Ureter (tissue), 1 donor: Measurements from ENCODE around the gene CKB. TPM values are rescaled to one million over a fixed set of nuclear protein-coding genes. Genes with fewer than 3 reads are reported as not detected.

Experiments used
- DNase-seq: peaks from one replicate; pipeline ENCODE4 v3.0.0-alpha.2; 2020; ENCODE audit warnings: low spot score
- total RNA-seq: library from RNA; stranded (reverse); gene quantifications from one replicate; pipeline ENCODE4 v1.2.4, GENCODE V29; 2023
- donor health status: DM: yes; HTN: yes; CAD: no.

The CKB gene
- total RNA-seq, 1 donor from 2014 or later = 310 TPM

DNA sequence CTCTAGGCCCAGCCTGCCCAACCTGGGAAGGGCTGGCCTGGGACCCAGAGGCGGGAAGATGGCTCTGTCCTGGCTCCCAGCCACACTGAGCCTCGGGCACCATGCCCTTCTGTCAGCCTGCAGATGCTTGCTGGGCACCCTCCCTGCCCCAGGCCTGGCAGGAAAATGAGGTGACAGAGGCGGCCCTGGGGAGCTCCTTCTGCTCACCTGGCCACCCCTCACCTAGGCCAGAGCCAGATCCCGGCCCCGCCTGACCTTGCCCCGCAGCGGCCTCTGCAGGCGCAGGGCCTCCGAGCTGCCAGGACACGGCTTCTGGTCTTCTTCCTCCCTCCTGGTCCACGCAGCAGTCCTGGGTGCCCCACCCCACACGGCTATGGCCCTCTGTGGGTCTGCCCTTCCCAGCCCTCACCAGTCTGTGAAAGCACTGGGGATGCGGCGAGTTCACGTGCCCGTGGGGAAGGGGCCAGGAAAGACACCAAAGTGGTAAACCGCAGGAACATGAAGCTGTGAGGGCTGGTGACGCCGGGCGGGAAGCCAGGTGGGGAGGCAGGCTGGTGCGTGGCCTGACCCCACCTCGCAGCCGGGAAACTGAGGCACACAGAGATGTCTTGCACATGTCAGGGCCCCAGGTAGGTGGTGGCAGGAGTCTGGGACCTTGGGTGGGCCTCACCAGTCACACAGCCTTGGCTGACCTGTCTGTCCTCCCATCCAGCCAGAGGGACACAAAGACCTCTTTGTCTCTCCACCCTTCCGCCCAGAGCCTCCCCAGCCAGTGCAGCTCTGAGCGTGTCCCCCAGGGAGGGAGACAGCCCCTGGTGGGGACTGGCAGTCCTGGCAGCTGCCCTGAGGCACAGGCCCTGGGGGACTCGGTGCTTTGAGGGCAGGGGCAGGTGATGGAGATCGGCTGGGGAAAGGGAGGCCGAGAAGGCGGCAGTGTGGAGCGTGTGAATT, 27.0 kb upstream of the CKB start:
- peak; percentile 57 for DNase-seq

DNA sequence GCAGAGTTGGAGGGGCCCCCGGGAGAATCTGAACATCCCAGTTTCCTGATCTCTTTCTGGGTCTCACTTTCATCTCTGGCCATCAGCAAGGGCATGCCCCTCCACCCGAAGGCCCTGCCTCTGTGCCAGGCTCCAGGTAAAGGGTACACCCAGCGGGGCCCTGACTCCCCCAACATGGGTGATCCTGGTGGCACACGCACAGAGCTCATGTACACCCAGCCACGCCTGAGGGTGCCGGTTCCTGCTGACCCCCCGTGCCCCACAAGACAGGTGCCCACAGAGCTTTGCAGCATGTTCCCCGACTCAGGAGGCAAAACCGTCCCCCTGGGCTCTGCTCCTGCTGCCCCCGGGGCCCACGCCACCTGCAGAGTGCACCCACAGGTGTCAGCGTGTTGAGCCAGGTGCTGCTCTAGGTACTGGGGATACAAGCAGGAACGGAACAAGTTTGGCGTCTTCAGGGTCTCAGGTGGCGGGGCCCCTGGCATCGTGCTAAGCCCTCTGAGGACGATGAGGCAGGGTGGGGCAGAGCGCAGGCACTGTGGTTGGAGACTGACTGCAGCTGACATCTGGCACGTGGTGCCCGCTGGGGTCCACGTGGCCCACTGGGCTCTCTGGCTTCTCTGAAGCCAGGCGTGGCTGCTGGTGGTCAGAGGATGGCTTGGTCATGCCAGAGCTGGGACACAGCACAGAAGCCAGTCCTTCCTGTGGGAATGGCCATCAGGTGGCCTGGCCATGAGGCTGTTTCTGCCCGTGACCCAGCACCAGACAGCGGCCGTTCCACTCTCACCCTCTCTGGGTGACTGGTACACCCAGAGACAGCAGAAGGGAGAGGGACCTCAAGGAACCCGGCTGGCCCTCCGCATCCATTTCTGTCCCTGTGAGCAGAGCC, 26.1 kb upstream of the CKB start:
- DNase-seq = no peak

DNA sequence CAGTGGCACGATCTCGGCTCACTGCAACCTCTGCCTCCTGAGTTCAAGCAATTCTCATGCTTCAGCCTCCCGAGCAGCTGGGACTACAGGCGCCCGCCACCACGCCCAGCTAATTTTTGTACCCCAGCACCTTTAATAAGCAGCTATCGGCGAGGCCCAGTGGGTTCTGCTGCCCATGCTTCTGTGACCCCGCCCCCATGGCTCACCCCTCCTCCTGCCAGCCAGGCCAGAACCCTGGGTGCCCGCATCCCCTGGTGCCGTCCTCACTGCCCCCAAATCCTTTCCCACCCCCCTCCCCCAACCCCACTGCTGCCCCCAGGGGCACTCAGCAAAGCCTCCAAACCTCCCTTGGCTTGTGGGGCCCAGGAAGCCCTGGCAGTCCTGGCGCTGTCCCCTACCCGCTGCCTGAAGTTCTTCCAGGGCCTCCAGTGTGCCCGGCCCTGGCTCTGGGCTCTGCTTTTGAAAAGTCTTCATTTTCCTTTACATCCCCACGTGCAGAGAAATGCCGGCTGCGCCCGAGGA, 25.4 kb upstream of the CKB start:
- DNase-seq = no peak

DNA sequence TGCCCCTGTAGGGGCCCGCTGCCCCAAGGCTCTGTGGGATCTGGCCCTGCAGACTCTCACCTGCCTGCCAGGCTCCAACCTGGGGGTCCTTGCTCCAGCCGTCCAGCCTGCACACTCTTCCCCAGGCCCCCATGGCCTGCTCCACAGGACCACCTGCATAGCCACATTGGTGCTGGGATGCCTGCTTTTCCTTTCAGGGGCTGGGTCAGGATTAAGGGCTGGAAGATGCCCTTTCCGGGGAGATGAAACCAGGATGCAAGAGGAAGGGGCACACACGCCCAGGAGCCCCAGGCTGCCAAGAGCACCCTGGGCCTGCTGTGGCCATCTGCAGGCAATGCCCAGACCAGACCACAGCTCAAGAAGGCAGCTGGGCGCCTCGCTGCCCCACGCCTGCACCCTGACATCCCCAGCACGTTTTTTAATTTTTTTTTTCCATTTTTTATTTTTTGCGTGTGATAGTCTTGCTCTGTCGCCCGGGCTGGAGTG, 24.9 kb upstream of the CKB start:
- DNase-seq = no peak

DNA sequence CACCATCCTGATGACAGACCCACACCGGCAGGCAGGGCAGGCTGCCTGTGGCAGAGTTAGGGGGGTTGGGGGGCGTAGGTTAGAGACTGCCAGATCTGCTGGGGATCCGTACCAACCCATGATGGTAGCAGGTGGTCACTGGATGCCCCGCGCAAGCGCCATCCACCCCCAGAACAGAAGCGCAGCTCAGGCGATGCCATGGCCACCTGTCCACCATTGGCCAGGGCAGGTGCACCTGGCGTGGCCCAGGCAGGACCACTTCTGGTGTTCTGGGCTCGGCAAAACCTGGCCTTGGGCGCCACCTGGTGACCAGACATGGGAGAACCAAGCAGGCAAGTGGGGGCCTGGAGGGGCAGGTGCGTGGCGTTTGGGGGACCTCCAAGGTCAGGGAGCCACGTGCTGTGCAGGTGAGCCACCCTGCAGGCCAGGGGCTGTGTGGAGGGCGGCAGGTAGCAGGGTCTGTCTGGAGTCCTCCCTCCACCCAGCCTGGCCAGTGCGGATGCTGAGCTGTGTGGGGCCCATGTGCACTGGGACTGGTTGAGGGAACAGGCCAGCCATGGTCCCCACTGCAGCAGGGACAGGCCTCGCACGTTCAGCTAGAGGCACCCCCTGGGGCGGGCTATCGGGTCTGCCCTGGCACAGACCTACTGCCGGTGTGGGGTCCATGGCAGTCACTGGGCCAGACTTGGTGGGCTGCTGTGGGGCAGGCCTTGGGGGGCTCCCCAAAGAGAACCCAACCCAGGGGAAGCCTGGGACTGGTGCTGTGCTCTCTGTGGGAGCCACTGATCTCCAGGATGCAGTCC, 24.2 kb upstream of the CKB start:
- DNase-seq = peak; percentile 73

DNA sequence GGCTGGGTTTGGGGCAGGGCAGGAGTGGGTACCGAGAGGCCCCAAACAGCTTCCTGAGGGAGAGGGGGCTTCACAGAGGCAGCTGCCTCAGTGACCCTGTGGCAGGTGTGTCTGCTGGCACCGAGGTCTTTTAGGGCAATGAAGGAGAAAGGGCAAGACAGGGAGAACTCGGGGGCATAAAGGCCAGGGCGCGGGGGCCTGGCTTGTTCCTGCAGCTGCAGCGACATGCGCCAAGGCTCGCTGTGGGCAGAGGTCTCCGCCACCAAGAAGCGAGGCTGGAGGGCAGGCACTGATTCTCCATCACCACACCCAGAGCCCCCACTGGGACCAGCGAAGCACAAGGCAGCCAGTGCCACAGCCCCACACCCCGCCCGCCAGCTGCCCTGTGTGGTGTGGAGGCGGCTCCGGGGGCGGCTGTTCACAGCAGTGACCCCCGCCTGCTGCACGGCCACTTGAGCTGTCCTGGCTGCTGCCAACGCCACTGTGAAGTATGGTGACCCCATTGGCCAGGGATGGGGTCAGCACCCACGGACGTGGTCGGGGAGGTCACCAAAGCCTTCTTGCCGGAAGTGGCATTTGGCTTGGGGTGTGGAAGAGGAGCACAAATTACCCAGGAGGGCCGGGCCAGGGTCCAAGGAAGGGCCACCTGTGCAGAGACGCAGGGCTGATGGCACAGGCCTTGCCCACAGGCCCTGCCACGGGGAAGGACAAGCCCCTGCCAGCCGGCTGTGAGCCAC, 23.5 kb upstream of the CKB start:
- peak; percentile 41 for DNase-seq

DNA sequence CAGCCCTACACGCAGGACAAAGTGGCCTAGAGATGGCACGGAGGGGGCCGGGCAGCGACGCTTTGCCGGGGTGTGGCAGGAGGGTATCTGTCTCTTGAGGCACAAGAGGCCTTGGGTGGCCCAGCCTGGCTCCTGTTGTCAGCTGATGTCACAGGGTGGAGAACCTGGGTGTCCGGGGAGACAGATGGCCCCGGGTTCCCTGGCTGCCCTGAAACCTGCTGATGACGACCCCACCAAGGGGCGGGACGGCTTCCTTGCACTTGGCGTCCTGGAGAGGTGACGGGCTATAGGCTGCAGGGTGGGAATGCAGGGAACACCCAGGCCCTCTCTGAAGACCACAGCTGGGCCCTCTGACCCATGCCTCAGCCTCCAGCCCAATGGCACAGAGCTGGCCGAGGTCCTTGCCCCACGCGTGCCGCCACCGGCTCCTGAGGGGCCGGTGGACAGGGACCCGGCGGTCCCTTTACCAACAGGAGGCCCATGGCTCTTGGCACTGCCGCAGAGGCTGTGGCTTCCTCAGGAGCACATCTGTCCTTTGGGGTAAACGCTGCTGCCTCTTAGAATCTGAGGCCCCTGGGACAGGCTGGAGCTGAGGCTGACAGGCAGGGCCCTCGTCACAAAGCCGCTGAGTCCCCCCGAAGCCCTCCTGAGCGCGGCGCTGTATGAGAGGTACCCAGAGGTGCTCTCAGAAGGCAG, 22.7 kb upstream of the CKB start:
- no peak for DNase-seq

DNA sequence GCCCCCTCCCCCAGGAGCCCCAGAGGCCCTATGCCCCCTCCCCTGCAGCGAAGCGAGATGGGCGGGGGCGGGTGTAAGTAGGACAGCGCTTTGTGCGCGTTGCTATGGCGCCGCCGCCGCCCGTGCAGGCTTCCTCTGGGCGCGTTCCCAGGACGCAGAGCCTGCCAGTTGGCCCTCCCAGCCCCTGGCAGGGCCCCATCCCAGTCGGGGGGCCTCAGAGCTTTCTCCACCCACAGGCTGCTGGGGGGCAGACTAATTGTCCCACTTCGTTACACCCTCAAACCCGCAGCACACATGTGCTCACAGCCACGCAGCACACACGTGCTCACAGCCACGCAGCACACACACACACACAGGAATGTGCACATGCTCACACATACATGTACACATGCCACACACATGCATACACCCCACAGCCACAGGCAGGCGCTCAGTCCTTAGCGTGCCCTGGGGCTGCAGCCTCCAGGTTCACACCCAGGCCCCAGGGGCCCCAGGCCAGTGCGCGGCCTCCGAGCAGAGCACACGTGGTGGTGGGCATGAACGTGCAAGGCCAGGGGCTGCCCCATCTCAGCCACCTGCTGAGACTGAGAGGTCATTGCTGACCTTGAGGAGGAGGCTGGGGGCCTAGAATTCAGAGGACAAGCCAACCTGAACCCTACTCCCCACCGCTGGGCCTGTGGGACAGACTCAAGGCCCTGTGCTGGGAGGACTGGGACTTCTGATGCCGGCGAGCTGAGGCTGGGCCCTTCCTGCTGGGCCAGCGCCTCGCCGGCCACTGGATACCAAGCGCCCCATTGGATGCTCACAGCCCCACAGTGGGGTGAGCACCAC, 22.0 kb upstream of the CKB start:
- DNase-seq = no peak

DNA sequence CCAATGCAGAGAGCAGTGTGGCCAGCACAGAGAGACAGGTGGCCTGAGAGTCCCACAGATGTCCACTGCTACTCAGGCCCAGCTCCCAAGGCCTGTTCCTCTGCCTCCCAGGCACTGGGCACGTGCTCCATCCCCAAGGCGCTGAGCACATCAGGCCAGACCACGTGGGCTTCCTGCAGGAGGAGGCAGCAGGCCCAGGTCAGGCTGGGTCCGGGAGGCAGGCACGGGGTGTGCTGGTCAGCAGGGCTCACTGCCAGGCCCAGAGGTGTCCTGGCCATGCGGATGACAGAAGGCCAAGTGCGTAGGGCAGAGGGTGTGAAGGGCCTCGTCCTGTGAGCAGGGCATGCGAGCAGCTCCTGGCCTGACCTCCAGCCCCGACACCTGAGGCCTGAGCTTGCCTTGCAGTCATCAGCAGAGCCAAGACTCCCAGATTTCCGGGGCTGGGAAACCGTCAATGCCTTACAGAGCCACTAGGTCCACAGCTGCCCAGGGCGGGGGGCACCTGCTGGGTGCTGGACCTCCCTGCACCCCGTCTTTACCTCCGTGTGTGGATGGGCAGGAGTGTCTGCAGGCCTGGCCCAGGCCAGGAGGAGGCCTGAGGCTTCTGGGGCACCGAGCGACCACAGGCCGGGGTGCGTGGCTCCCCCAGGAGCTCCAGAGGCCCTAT, 21.2 kb upstream of the CKB start:
- no peak for DNase-seq

DNA sequence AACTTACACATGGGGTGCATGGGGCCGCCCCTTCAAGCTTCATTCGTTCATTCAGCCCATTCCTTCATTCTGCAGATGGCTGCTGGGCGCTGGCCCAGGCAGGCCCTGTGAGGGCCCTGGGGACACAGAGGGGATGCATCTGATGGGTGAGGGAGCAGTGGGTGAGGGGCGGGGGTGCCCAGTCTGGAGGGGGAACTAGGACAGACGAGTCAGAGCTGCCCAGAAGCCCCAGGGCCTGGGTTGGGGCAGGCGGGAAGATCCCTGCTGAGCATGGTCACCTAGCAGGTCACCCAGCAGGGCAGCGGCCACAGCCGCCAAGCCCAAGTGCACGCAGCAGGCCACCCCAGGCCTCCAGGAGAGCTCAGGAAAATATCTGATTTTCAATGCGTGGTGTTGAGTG, 20.5 kb upstream of the CKB start:
- DNase-seq = no peak

DNA sequence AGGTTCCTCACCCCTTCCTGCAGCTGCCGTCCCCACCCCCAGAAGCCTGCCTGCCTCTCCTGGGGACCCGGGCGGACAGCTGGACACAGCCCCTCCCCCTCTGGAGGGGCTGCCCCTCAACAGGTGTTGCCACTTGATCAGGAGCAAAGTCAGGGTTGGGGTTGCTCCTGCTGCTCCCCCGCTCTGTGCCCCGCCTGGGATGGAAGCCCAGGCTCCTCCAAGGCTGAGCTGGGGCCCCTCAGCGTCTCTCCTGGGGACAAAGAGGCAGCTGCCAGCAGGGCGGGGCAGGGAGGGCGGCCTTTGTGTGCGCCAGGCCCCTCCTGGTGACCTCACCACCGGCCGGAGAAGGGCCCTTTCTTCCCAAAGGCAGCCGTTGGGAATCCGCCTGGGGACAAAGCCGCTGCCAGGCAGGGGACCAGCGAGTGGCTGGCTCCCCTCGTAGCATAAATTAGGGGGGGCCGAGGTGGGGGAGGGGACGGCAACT, 20.0 kb upstream of the CKB start:
- DNase-seq = no peak

DNA sequence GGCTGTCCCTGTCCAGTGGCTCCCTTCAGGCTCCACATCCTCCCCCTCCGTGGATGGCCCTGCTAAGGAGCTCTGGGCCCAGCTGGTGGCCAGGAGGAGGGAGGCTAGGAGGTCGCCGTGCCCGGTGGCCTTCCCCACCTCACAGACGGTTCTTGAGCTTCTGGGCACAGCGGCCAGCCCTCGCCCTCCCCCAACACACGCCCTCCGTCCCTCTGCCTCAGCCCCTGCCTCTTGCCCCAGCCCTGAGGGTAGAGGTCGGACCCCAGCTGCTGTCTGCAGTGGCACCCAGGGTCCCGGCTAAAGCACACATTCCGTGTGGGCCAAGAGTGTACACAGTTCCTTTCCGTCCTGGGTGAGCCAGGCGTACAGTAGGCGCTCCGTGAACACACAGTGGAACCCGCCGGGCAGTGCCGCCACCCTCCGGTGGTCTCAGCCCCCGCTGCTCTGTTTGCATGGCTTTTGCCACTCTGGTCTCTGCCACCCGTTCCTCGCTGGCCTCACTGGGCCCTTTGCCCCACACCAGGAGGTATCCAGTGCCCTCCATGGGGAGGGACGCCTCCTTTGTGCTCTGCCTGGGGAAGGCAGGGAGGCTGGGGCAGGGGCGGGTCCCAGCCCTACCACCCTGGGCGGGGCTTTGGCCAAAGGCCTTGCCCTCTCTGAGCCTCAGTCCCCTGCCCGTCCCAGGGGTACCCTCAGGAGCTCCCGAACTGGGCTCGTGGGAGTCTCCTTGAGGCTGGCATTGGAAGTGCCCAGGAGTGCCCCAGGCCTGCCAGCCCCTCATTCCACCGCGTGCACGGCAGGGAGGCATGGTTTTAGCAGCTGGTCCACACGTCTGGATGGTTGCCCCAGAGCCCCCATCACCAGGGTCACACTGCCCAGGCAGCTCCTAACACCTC, 19.3 kb upstream of the CKB start:
- DNase-seq = no peak

DNA sequence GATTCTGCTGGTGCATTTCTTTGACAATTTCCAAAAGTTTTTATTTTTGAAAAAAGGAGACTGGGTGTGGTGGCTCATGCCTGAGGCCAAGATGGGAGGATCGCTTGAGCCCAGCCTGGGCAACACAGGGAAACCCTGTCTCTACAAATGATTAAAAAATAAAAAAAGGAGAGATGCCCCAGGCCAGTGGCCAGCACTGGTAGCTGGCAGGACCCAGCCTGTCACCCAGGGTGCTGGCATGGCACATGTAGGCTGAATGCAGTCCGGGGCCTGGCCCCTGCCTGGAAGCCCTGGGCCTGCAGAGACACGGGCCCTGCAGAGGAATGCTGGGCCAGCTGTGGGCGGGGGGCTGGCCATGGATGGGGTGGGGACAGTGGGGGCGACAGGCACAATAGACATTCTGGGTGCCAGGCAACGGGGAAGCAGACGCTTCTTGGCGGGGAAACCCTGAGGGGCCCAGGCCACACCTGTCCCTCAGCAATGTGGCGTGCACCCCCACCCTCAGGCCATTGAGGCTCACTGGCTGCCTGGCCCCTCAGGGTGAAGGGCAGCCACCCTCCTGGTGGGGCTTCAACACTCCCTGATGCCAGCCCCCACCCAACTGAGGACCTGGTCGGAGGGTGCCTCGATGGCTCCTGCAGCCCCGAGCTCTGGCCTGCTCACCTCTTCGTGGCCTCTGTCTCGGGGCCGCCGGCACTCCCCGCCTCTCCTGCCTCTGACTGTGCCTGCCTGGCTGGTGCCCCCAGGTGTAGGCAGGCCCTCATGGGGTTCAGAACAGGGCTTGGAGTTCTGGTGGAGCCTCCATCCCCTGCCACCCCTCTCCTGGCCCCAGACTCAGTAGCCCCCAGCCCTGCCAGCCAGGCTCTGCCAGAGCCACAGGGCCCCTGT, 18.4 kb upstream of the CKB start:
- no peak for DNase-seq

DNA sequence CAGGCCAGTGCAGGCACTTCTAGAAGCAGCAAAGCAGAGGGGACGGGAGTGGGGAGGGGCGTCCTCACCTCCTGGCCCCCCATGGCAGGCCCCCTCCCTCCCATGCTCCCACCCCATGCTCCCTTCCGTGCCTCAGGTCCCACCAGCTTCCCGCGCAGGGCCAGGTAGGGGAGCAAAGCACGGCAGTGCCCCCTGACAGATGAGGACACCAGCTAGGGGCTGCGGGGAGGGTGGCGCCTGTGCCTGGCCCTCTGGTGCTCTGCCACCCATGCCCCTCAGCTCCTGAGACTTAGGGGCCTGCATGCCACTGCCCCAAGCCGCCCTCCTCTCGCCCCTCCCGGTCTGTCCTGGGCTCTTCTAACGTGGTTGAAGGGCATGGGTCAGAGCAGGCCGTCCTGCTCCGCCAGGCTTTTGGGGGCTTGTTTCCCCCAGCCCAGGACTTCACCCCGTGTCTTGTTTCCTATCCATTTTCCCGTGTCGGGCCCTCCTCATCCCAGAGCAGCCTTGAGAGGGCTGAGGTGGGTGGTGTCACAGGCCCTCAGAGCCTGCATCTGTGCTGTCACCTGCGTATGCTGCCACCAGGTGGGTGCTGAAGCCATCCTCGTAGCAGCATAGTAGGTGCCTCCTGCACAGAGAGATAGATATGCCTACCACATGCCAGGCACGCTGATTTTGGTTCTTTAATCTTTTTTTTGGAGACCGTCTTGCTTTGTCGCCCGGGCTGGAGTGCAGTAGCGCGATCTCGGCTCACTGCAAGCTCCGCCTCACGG, 16.6 kb upstream of the CKB start:
- no peak for DNase-seq

DNA sequence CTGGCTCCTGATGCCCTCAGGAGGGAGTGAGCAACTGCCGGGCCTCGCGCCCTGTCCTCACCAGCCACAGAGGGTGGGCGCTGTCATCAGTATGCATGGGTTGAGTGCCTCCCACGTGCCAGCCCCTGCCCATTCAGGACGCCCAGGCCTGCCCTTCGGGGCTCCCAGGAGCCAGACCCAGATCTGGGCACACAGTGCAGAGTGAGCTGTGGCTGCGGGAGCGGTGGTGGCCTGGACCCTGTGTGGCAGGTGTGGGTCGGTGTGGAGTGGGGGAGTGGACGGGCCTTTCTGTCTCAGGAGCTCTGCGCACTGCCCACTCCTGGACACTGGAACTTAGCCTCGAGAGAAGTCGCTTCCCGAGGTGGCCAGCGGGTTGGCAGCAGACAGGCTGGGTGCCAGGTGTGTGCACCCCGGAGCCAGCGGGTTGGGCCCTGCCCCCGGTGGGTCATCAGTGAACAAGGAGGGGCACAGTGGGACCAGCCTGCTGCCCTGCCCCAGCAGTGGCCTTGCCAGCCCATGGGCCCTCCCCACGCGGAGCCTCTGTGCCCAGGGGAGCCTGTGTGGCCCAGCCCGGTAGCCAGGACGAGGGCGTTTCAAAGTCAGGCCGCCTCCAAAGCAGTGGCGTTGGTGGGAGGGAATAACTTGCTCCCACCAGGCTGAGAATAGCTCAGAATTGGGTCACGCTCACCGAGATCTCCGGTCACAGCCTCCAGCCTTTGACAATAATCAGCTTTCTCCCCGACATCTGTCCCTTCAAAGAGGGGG, 15.8 kb upstream of the CKB start:
- no peak for DNase-seq
